GM12865 (cell line): ENCODE data around the gene ELL.

Source experiments
- DNase-seq: peaks from one replicate; pipeline ENCODE4 v3.0.0; 2010; ENCODE audit warnings: low read depth
- H3K4me3 ChIP-seq: 2 replicates; pipeline ENCODE4 v1.5.1; 2011; ENCODE audit warnings: mild to moderate bottlenecking, low read depth, low read length, control low read depth
- CTCF ChIP-seq: IDR thresholded peaks from 2 replicates; pipeline ENCODE4 v1.5.1; 2011; ENCODE audit warnings: low read length, control low read depth, low read depth, inconsistent platforms; ENCODE audit not compliant: insufficient read depth; ENCODE audit errors: missing control alignments

Gene ELL

GRCh38 chr19:18513868-18514267, 8.0 kb downstream of the ELL start:
- DNase-seq = no peak
- TF ChIP-seq CTCF = no peak
- H3K4me3 ChIP-seq = no peak overlapping the region

GRCh38 chr19:18510216-18510615, 11.7 kb downstream of the ELL start:
- DNase-seq = no peak
- no peak for TF ChIP-seq CTCF
- H3K4me3 ChIP-seq = no peak overlapping the region

GRCh38 chr19:18508585-18508984, 13.3 kb downstream of the ELL start:
- TF ChIP-seq CTCF = no peak
- no peak overlapping the region for H3K4me3 ChIP-seq
- no peak for DNase-seq

GRCh38 chr19:18507727-18508440, 14.0 kb downstream of the ELL start:
- no peak for TF ChIP-seq CTCF
- no peak overlapping the region for H3K4me3 ChIP-seq
- DNase-seq = no peak

GRCh38 chr19:18507021-18507726, 14.7 kb downstream of the ELL start:
- no peak for DNase-seq
- H3K4me3 ChIP-seq = no peak overlapping the region
- TF ChIP-seq CTCF = no peak

GRCh38 chr19:18506101-18506930, 15.6 kb downstream of the ELL start:
- DNase-seq = no peak
- no peak overlapping the region for H3K4me3 ChIP-seq
- no peak for TF ChIP-seq CTCF
